ENCODE data around the gene ANO7. TPM values are rescaled to one million over a fixed set of nuclear protein-coding genes. Genes with fewer than 3 reads are reported as not detected.

ANO7 gene
- total and polyA plus RNA-seq, 2 of the 13 experiments (the other 11 are each of a cell fraction or from before 2014, with no cell fraction given), result 4.1 to 4.9 TPM

- TF ChIP-seq BCLAF1 (IDR thresholded peaks at IDR 0.05) (no peak), ZNF674 (CRISPR knock-in tag; IDR thresholded peaks at IDR 0.05; ENCODE audit: low read depth) (no peak), YEATS2 (CRISPR knock-in tag; IDR thresholded peaks at IDR 0.05; ENCODE audit: borderline replicate concordance) (no peak), KMT2A (CRISPR knock-in tag; IDR thresholded peaks at IDR 0.05) (peak; percentile 84), NFIC (IDR thresholded peaks at IDR 0.05; ENCODE audit: low read length) (0 out of 2 replicates have a peak, but pooled peaks have one; percentile 6), HNF1A (IDR thresholded peaks at IDR 0.05; ENCODE audit: low read depth) (no peak), HNF1A (CRISPR knock-in tag; IDR thresholded peaks at IDR 0.05; ENCODE audit: borderline replicate concordance) (peak; percentile 71; the same call in 1 of the 2 replicates), ZNF775 (CRISPR knock-in tag; IDR thresholded peaks at IDR 0.05; ENCODE audit: borderline replicate concordance) (peak; percentile 99), NRL (CRISPR knock-in tag; IDR thresholded peaks at IDR 0.05; ENCODE audit: borderline replicate concordance) (peak; percentile 91), ZSCAN21 (CRISPR knock-in tag; IDR thresholded peaks at IDR 0.05; ENCODE audit: borderline replicate concordance) (no peak), ZNF639 (CRISPR knock-in tag; conservative IDR thresholded peaks at IDR 0.05) (no peak; the same call in 1 of the 2 replicates), AKAP8 (CRISPR knock-in tag; IDR thresholded peaks at IDR 0.05) (peak; percentile 93), ZNF33B (CRISPR knock-in tag; IDR thresholded peaks at IDR 0.05) (peak; percentile 62; the same call in 1 of the 2 replicates), MAFF (IDR thresholded peaks at IDR 0.05; ENCODE audit: low read depth, low read length) (no peak), KLF16 (CRISPR knock-in tag; IDR thresholded peaks at IDR 0.05) (peak in 1 of 2 experiments; percentile 64; a peak in 2 of 4 replicates), ZNF607 (CRISPR knock-in tag; IDR thresholded peaks at IDR 0.05; ENCODE audit: borderline replicate concordance) (peak; percentile 82; the same call in 1 of the 2 replicates), ZNF451 (CRISPR knock-in tag; IDR thresholded peaks at IDR 0.05) (0 out of 2 replicates have a peak, but pooled peaks have one; percentile 7), ZNF317 (CRISPR knock-in tag; IDR thresholded peaks at IDR 0.05) (no peak; the same call in 1 of the 2 replicates), ZFP91 (CRISPR knock-in tag; IDR thresholded peaks at IDR 0.05; ENCODE audit: borderline replicate concordance) (peak; percentile 79)
Measured at GRCh38 chr2:241224018-241224850, 35.8 kb downstream of the ANO7 start (continued).
